ENCODE results near the gene SUSD6. TPM values are rescaled to one million over a fixed set of nuclear protein-coding genes. Genes with fewer than 3 reads are reported as not detected.

The SUSD6 gene
- total RNA-seq, 2 experiments from 2014 or later = 23.1 to 43.6 TPM

GRCh38 chr14:69754487-69754886 is 143.1 kb downstream of the SUSD6 start:
- Histone ChIP-seq H3K79me2 (ENCODE audit: insufficient read depth, low read depth, low read length) (no peaks in the 10 kb centered on the region), H3K36me3 (ENCODE audit: insufficient read depth, low read length) (no peaks in the 10 kb centered on the region), H3K27ac (ENCODE audit: low read depth, low read length, poor library complexity, severe bottlenecking) (no peak overlapping the region), H3K4me1 (ENCODE audit: insufficient read depth, low read length, poor library complexity, severe bottlenecking) (peaks cover 8% of the 10 kb centered on the region), H4K20me1 (ENCODE audit: insufficient read depth, low read length) (no peaks in the 10 kb centered on the region), H3K9me2 (ENCODE audit: insufficient read depth, low read length) (no peaks in the 10 kb centered on the region), H2AFZ (ENCODE audit: low read length) (0 out of 2 replicates have a peak overlapping the region, but pooled peaks have one; percentile 2), H3K9me3 (ENCODE audit: low read length) (no peaks in the 10 kb centered on the region), H3K4me3 (ENCODE audit: low read depth, low read length, poor library complexity, severe bottlenecking) (no peak overlapping the region), H3K4me2 (ENCODE audit: low read length) (no peak overlapping the region)
- no TSS peak for BruUV-seq (replicated peaks)
- CTCF ChIA-PET (ENCODE audit: unreplicated experiment) = interaction anchor here (0.5 kb wide), 1 partner anchor 56 kb away, joined by 3 read pairs; no protein-coding TSS in a partner anchor
- POLR2A ChIA-PET = interaction anchor here (0.6 to 2.2 kb wide), 4 partner anchors 10 to 212 kb away, joined by 3 to 8 read pairs (median 6); partner anchors contain the start of gene SRSF5
- no peak for DNase-seq (ENCODE audit: low spot score)
- intact Hi-C loops (cut with micrococcal nuclease; ENCODE audit: unreplicated experiment) = no loop called here
- TF ChIP-seq CTCF (conservative IDR thresholded peaks at IDR 0.05; ENCODE audit: low read length) (no peak), EZH2phosphoT487 (IDR thresholded peaks at IDR 0.05; ENCODE audit: borderline replicate concordance, low read depth, low read length) (no peak)

GRCh38 chr14:69755296-69755695 is 143.9 kb downstream of the SUSD6 start:
- H3K4me3 ChIP-seq (ENCODE audit: low read depth, low read length, poor library complexity, severe bottlenecking) = no peak overlapping the region
- BruUV-seq (replicated peaks) = no TSS peak
- H3K4me1 ChIP-seq (ENCODE audit: insufficient read depth, low read length, poor library complexity, severe bottlenecking) = peaks cover 8% of the 10 kb centered on the region
- no peaks in the 10 kb centered on the region for H3K79me2 ChIP-seq (ENCODE audit: insufficient read depth, low read depth, low read length)
- ChIA-PET CTCF (ENCODE audit: unreplicated experiment) (no interaction called here), POLR2A (interaction anchor here (2.2 kb wide), 1 partner anchor 11 kb away, joined by 7 read pairs; the partner anchor contains the start of gene SRSF5)
- intact Hi-C loops (cut with micrococcal nuclease; ENCODE audit: unreplicated experiment) = no loop called here
- TF ChIP-seq CTCF (conservative IDR thresholded peaks at IDR 0.05; ENCODE audit: low read length) (no peak), EZH2phosphoT487 (IDR thresholded peaks at IDR 0.05; ENCODE audit: borderline replicate concordance, low read depth, low read length) (no peak)
- no peak overlapping the region for H3K4me2 ChIP-seq (ENCODE audit: low read length)
- H3K9me2 ChIP-seq (ENCODE audit: insufficient read depth, low read length) = no peaks in the 10 kb centered on the region
- DNase-seq (ENCODE audit: low spot score) = no peak
- H3K36me3 ChIP-seq (ENCODE audit: insufficient read depth, low read length) = no peaks in the 10 kb centered on the region
- peak overlapping the region; percentile 61; the same call in 1 of the 2 replicates for H2AFZ ChIP-seq (ENCODE audit: low read length)
- H3K9me3 ChIP-seq (ENCODE audit: low read length) = no peaks in the 10 kb centered on the region
- H3K27ac ChIP-seq (ENCODE audit: low read depth, low read length, poor library complexity, severe bottlenecking) = no peak overlapping the region
- no peaks in the 10 kb centered on the region for H4K20me1 ChIP-seq (ENCODE audit: insufficient read depth, low read length)

- no peak overlapping the region for H3K4me2 ChIP-seq (ENCODE audit: low read length)
- ChIA-PET CTCF (ENCODE audit: unreplicated experiment) (no interaction called here), POLR2A (interaction anchor here (2.2 kb wide), 1 partner anchor 11 kb away, joined by 7 read pairs; the partner anchor contains the start of gene SRSF5)
- H3K9me3 ChIP-seq (ENCODE audit: low read length) = no peaks in the 10 kb centered on the region
- H3K9me2 ChIP-seq (ENCODE audit: insufficient read depth, low read length) = no peaks in the 10 kb centered on the region
- H3K36me3 ChIP-seq (ENCODE audit: insufficient read depth, low read length) = no peaks in the 10 kb centered on the region
- H3K4me3 ChIP-seq (ENCODE audit: low read depth, low read length, poor library complexity, severe bottlenecking) = no peak overlapping the region
- H3K4me1 ChIP-seq (ENCODE audit: insufficient read depth, low read length, poor library complexity, severe bottlenecking) = peaks cover 8% of the 10 kb centered on the region
- H3K79me2 ChIP-seq (ENCODE audit: insufficient read depth, low read depth, low read length) = no peaks in the 10 kb centered on the region
- no peak for DNase-seq (ENCODE audit: low spot score)
- peak overlapping the region; percentile 61; the same call in 1 of the 2 replicates for H2AFZ ChIP-seq (ENCODE audit: low read length)
- intact Hi-C loops (cut with micrococcal nuclease; ENCODE audit: unreplicated experiment) = no loop called here
- no TSS peak for BruUV-seq (replicated peaks)
- no peak overlapping the region for H3K27ac ChIP-seq (ENCODE audit: low read depth, low read length, poor library complexity, severe bottlenecking)
- no peak for TF ChIP-seq CTCF (conservative IDR thresholded peaks at IDR 0.05; ENCODE audit: low read length)
- no peak for TF ChIP-seq EZH2phosphoT487 (IDR thresholded peaks at IDR 0.05; ENCODE audit: borderline replicate concordance, low read depth, low read length)
- H4K20me1 ChIP-seq (ENCODE audit: insufficient read depth, low read length) = no peaks in the 10 kb centered on the region
These were observed 144.4 kb downstream of the SUSD6 start for GRCh38 chr14:69755784-69756183.
